ENCODE results near the gene ZNF17.

GRCh38 chr19:57466489-57466888 is 55.5 kb downstream of the ZNF17 start:
- no peak for TF ChIP-seq CTCF (conservative IDR thresholded peaks at IDR 0.05; ENCODE audit: low read length)
- no peak for TF ChIP-seq EZH2phosphoT487 (IDR thresholded peaks at IDR 0.05; ENCODE audit: borderline replicate concordance)
